Nephron (organoid): Measurements from ENCODE around the gene ZER1.

Source experiments
- H3K27ac Mint-ChIP-seq, 3 experiments: 2 replicates each; pipeline ENCODE4 v1.8.0; 2020; ENCODE audit warnings: mixed read lengths in 3 of 3, mild to moderate bottlenecking in 2 of 3, moderate library complexity in 1 of 3
- H3K27me3 Mint-ChIP-seq: 2 replicates; pipeline ENCODE4 v1.8.0; 2021; ENCODE audit warnings: low read depth, mild to moderate bottlenecking, moderate library complexity, mixed read lengths
- H3K36me3 Mint-ChIP-seq: 2 replicates; pipeline ENCODE4 v1.8.0; 2020; ENCODE audit warnings: low read depth, mixed read lengths
- H3K4me1 Mint-ChIP-seq: 2 replicates; pipeline ENCODE4 v1.8.0; 2020; ENCODE audit warnings: mixed read lengths
- H3K4me3 Mint-ChIP-seq, 3 experiments: 2 replicates each; pipeline ENCODE4 v1.8.0; 2020; ENCODE audit warnings: mild to moderate bottlenecking in 3 of 3, mixed read lengths in 3 of 3, moderate library complexity in 2 of 3
- H3K9me3 Mint-ChIP-seq: 2 replicates; pipeline ENCODE4 v1.8.0; 2020; ENCODE audit warnings: mixed read lengths
- CTCF ChIP-seq, 3 experiments: fragments of 200-600 bp; sonication (generic); IDR thresholded peaks; one replicate each; pipeline ENCODE4 v1.5.0; 2021; ENCODE audit warnings: antibody characterized with exemption in 3 of 3; ENCODE audit not compliant: unreplicated experiment in 3 of 3

Gene ZER1

GRCh38 chr9:128721487-128722010 lies 50.2 kb downstream of the ZER1 start:
- Mint-ChIP-seq H3K4me1 (peaks cover 21% of the 10 kb centered on the region), H3K27me3 (peaks cover 4% of the 10 kb centered on the region), H3K36me3 (no peaks in the 10 kb centered on the region), H3K4me3 (peak overlapping the region in 1 of 3 experiments; percentile 29), H3K27ac (no peak overlapping the region), H3K9me3 (no peaks in the 10 kb centered on the region)
- TF ChIP-seq CTCF (IDR thresholded peaks at IDR 0.05; ENCODE audit: unreplicated experiment in 3 of 3) = no peak

GRCh38 chr9:128720841-128721486 lies 50.8 kb downstream of the ZER1 start:
- Mint-ChIP-seq H3K27me3 (peaks cover 4% of the 10 kb centered on the region), H3K4me3 (peak overlapping the region in 2 of 3 experiments; percentile 55 to 57), H3K9me3 (no peaks in the 10 kb centered on the region), H3K27ac (no peak overlapping the region), H3K4me1 (peaks cover 21% of the 10 kb centered on the region), H3K36me3 (no peaks in the 10 kb centered on the region)
- no peak for TF ChIP-seq CTCF (IDR thresholded peaks at IDR 0.05; ENCODE audit: unreplicated experiment in 3 of 3)

DNA sequence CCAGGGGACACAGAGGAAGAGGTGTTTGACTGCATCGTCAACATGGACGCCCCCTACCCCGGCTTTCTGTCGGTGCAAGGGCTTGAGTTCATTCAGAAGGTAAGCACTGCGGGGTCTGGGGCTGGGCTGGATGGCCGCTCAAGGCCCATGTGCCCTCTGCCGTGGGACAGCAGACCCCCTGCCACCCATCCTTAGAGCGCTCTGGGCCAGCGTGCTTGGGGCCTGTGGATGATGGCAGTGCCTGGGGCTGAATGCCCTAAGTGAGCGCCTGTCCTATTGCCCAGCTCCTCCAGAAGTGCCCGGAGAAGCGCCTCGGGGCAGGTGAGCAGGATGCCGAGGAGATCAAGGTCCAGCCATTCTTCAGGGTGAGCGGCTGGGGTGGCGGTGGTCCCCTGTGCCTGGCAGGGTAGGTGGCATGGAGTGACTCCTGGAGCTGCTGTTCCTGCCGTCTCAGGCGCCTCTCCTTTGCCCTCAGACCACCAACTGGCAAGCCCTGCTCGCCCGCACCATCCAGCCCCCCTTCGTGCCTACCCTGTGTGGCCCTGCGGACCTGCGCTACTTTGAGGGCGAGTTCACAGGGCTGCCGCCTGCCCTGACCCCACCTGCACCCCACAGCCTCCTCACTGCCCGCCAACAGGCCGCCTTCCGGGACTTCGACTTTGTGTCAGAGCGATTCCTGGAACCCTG lies 51.7 kb downstream of the ZER1 start:
- no peak overlapping the region for H3K4me3 Mint-ChIP-seq
- TF ChIP-seq CTCF (IDR thresholded peaks at IDR 0.05; ENCODE audit: unreplicated experiment in 3 of 3) = no peak
- H3K4me1 Mint-ChIP-seq = peaks cover 20% of the 10 kb centered on the region
- no peaks in the 10 kb centered on the region for H3K9me3 Mint-ChIP-seq
- no peaks in the 10 kb centered on the region for H3K36me3 Mint-ChIP-seq
- no peak overlapping the region for H3K27ac Mint-ChIP-seq
- H3K27me3 Mint-ChIP-seq = peaks cover 4% of the 10 kb centered on the region

GRCh38 chr9:128718475-128718874 lies 53.3 kb downstream of the ZER1 start:
- no peak for TF ChIP-seq CTCF (IDR thresholded peaks at IDR 0.05; ENCODE audit: unreplicated experiment in 3 of 3)
- Mint-ChIP-seq H3K9me3 (no peaks in the 10 kb centered on the region), H3K36me3 (no peaks in the 10 kb centered on the region), H3K27me3 (peaks cover 4% of the 10 kb centered on the region), H3K4me1 (peaks cover 9% of the 10 kb centered on the region), H3K27ac (no peak overlapping the region), H3K4me3 (no peak overlapping the region)

DNA sequence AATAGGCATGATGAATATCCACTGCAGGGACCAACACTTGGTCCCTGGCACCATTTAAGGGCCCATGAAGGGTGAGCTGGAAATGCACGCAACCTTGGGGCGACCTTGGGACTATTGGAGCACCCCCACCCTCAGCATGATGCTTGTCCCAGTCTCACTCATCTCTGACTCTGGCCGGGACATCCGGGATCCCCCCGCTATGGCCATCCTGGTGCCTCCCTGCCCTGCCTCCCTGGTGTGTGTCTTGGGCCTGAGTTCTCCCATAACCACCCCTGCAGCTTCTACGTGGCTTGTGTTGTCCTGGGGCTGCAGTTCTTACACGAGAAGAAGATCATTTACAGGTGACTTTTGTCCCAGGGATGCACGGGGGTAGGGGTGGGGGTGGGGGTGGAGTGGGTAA lies 53.7 kb downstream of the ZER1 start:
- Mint-ChIP-seq H3K4me3 (no peak overlapping the region), H3K27ac (no peak overlapping the region), H3K9me3 (no peaks in the 10 kb centered on the region), H3K4me1 (peaks cover 7% of the 10 kb centered on the region), H3K36me3 (no peaks in the 10 kb centered on the region), H3K27me3 (peaks cover 4% of the 10 kb centered on the region)
- no peak for TF ChIP-seq CTCF (IDR thresholded peaks at IDR 0.05; ENCODE audit: unreplicated experiment in 3 of 3)
